GM18505 (cell line): ENCODE measurements around the gene SYNE4.
"Not testable (repeated sequence)": the region's sequence is repeated elsewhere in the genome, so short reads cannot be mapped to it uniquely, and the experiment has no call there.

Experiments
- ATAC-seq: cut with Tn5 transposase; IDR thresholded peaks from one replicate; pipeline ENCODE4 v1.9.1; 2021; ENCODE audit not compliant: unreplicated experiment
- POLR2A ChIP-seq: IDR thresholded peaks from 4 replicates; pipeline ENCODE4 v1.6.1; 2011; ENCODE audit warnings: borderline replicate concordance; ENCODE audit not compliant: insufficient read depth, insufficient read length; ENCODE audit errors: extremely low read depth

SYNE4 gene

GRCh38 chr19:35990156-35990555, 18.5 kb downstream of the SYNE4 start:
- no peak for ATAC-seq
- no peak for TF ChIP-seq POLR2A

- no peak for ATAC-seq
- TF ChIP-seq POLR2A = no peak
Observed at GRCh38 chr19:35988824-35989223, 19.8 kb downstream of the SYNE4 start.

GRCh38 chr19:35987571-35987896, 21.1 kb downstream of the SYNE4 start:
- ATAC-seq = no peak
- TF ChIP-seq POLR2A = no peak

- no peak for TF ChIP-seq POLR2A
- ATAC-seq = no peak
Observed at GRCh38 chr19:35986664-35987570, 21.7 kb downstream of the SYNE4 start.

GRCh38 chr19:35986111-35986510, 22.5 kb downstream of the SYNE4 start:
- no peak for ATAC-seq
- no peak for TF ChIP-seq POLR2A

- TF ChIP-seq POLR2A = no peak
- no peak for ATAC-seq
Observed at GRCh38 chr19:35983177-35983576, 25.4 kb downstream of the SYNE4 start.

GRCh38 chr19:35980997-35981396, 27.6 kb downstream of the SYNE4 start:
- not testable (repeated sequence) for ATAC-seq

- ATAC-seq = no peak
- TF ChIP-seq POLR2A = no peak
Observed at GRCh38 chr19:35978832-35979365, 29.7 kb downstream of the SYNE4 start.

- no peak for TF ChIP-seq POLR2A
- ATAC-seq = no peak
Observed at GRCh38 chr19:35978271-35978670, 30.3 kb downstream of the SYNE4 start.

- ATAC-seq = no peak
- no peak for TF ChIP-seq POLR2A
Observed at GRCh38 chr19:35977446-35978222, 31.0 kb downstream of the SYNE4 start.

GRCh38 chr19:35975608-35976214, 32.9 kb downstream of the SYNE4 start:
- ATAC-seq = no peak
- TF ChIP-seq POLR2A = no peak

- no peak for ATAC-seq
- no peak for TF ChIP-seq POLR2A
Observed at GRCh38 chr19:35973487-35973886, 35.1 kb downstream of the SYNE4 start.

GRCh38 chr19:35966771-35967170, 41.8 kb downstream of the SYNE4 start:
- no peak for ATAC-seq
- TF ChIP-seq POLR2A = no peak
